HG03097 (cell line): ENCODE results near the gene AGAP1.

Experiments
- ATAC-seq: cut with Tn5 transposase; IDR thresholded peaks from one replicate; pipeline ENCODE4 v1.9.1; 2021; ENCODE audit not compliant: unreplicated experiment, low FRiP score

Gene AGAP1

DNA sequence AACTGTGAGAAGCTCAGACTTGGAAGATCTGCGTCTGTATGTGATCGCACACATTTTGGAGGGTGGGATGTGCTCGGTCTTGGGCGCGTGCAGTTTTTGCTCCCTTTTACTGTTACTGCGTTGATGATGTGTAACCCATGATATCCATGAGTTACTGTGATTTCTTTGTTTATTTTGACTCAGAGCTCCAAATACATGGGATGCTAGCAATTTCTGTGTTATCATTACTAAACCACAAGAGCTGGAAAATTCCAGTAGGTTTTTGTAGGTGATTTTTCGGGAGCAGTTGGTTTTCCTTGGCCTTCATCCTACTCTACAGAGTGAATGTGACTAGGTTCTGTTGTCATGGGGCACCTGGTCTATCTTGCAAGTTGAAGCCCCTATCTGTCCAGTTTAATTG is 124.2 kb downstream of the AGAP1 start:
- ATAC-seq = no peak

DNA sequence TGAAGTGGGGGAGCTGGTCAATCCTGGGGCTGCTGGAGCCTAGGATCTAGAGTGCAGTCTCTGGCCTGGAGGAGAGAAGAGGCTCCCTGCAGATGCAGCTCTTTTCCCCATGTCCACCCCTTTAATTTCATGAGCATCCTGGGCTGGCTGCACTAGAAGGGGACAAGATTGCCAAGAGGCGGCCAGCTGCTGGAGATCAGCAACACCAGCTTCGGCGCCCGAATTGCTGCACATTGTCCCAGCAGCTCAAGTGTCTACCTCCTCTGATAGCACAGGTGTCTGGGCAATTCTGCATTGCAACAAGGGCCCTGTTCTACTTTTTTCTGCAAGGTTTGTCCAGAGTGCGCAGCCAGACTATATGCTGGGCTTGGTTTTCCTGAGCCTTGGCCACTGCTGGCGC is 125.7 kb downstream of the AGAP1 start:
- ATAC-seq = no peak

DNA sequence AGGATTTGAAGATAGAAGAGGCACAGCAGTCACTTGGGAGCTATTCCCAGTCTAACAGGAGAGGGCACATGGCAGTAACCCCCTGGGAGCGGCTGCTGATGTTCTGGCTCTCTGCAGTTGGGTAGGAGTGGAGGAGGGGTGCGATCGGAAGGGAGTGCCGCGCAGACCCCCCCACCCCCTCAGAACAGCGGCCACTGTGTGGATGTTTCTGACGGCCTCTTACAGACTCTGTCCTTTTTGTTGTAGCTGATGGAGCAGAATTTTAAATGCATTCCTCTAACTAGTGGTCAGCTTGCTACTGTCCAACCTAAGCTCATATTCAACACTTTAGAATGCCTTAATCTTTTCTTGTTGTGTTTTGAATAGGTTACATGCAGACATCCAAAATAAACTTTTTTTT is 127.9 kb downstream of the AGAP1 start:
- no peak for ATAC-seq

GRCh38 chr2:235623111-235623510 is 129.3 kb downstream of the AGAP1 start:
- ATAC-seq = no peak

DNA sequence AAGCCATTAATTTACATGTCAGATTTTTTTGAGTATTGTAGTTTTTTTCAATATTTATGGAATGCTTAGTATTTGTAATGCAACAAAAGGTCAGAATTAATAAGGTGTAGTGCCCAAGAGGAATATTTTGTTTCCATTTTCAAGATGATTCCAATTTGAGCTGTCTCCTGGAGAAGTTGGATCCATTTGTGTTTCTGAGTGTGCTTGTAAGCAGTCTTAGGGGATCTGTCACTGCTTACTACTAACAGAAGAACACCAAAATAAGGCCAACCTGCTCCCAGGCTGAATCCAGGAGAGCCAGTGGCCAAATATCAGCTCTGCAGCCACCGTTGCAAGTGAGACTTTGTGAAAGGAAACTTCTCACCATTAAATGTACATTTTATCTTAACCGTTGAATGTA is 129.9 kb downstream of the AGAP1 start:
- ATAC-seq = no peak

DNA sequence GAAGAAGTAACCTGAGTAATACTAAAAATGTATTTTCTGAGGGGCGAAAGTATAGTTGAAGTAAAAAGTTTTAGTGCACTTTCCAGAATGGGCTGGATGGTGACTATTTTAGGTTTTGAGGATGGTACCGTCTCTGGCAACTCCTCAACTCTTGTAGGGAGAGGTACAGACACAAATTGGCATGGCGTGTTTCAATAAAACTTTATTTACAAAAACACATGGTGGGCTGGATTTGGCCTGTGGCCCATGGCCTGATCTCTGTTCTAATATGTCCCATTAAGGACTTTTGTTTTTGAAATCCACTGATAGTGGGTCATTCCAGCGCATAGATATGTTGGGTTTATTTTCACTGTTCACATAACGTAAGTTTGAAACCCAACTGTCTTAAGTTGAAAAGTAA is 132.8 kb downstream of the AGAP1 start:
- ATAC-seq = no peak

DNA sequence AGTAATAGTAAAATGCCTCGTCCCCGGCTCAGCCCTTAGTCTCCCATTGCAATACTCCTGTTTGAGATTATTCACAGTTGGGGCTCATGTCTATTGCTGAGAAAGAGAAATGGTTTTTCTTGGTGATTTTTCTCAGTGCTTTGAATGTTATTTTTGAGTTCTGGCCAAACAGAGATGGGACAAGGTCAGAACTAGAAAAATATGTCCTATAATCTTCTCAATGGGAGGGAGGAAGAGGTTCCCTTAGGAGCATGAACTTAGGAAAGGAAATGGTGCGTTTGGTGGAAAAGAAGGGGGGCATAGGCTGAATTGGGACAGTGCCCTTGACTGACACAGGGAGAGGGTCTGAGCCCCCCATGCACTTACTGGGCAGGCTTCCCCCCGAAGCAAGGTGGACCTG is 133.8 kb downstream of the AGAP1 start:
- no peak for ATAC-seq

- ATAC-seq = no peak
These were observed 137.0 kb downstream of the AGAP1 start for GRCh38 chr2:235630718-235631296.

DNA sequence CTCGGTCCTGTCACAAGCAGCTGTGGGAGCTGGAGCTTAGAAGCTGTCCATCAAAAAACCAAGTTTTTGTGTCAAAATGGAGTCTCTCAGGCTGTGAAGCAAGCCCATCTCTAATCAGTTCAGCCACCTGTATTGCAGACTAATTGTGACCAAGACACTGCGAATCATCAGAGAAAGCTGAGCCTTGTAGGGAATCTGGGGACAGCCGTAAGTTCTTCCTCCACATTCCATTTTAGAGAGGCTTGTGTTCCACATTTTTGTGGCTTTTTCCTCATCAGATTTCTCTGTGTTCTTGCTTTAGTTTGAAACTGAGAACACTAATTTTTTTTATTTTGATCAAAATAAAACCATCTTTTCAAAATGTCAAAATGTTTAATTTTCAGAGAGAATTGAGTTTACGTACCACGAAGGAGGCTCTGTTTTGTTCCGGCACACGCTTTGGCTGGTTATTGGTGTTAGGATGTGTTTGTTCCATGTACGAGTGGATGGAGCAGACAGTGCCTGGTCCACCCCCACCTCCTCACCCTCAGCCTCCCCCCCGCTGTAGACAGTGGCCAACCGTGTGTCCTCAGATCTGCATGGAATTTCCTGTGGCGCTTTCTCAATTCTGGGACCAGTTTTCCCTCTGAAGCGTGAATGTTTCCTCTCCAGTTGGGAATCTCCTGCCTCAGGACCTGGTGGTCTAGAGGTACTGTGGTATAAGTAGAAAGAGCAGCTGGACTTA is 140.8 kb downstream of the AGAP1 start:
- ATAC-seq = no peak

- ATAC-seq = no peak
These were observed 142.7 kb downstream of the AGAP1 start for GRCh38 chr2:235636546-235636945.

DNA sequence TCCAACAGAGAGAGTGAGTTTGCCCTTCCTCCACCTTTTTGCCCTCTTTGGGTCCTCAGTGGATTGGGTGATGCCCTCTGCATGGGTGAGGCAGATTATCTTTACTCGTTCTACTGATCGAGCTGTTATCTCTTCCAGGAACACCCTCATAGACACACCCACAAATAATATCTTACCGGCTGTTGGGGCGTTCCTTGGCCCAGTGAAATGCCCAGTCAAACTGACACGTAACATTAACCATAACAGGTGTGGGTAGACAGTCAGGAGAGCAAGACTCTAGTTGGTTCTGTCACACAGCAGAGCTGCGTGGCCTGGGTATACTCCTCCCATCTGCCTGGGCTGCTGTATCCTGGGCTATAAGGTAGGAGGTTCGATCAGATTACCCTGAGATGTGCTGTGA is 144.1 kb downstream of the AGAP1 start:
- ATAC-seq = no peak

- ATAC-seq = no peak
These were observed 144.9 kb downstream of the AGAP1 start for GRCh38 chr2:235638541-235639427.

- ATAC-seq = no peak
These were observed 145.6 kb downstream of the AGAP1 start for GRCh38 chr2:235639428-235639773.

- no peak for ATAC-seq
These were observed 146.0 kb downstream of the AGAP1 start for GRCh38 chr2:235639885-235640284.

DNA sequence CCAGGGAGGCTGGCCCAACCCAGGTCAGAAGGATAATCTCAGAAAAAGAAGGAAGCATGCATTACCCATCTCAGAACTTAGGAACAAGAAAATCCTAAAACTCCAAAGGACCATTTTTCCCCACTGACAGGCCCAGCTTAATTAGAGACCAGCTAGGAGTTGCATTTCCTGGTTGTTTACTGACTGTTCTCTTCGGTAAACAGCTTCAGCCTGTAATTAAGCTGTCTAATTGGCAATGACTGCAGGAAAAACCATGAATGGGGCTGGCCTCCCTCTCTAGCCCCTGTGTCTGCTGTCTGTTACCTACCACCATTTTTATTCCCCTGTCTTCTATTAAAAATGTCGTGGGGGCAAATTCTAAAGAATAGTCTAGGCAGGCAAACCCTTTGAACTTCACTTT is 146.5 kb downstream of the AGAP1 start:
- no peak for ATAC-seq

GRCh38 chr2:235640926-235641723 is 147.3 kb downstream of the AGAP1 start:
- ATAC-seq = no peak

DNA sequence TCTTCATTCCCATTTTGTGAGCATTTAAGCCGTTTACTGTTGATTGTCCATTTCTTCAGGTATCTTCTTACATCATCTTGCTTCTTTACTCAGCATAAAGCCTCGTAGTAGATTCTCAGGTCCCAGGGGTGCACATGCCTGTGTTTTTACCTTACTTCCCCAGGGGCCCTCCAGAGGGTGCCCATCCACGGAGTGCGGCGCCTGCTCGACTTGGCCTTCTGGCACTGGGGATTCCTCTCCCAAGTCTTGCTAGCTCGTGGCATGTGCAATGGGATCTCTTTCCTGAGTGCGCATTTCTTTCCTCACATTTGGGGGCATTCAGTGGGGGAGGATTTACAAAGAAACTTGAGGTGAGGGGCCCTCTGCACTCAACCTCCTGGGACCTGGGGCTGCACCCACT is 148.1 kb downstream of the AGAP1 start:
- ATAC-seq = no peak

DNA sequence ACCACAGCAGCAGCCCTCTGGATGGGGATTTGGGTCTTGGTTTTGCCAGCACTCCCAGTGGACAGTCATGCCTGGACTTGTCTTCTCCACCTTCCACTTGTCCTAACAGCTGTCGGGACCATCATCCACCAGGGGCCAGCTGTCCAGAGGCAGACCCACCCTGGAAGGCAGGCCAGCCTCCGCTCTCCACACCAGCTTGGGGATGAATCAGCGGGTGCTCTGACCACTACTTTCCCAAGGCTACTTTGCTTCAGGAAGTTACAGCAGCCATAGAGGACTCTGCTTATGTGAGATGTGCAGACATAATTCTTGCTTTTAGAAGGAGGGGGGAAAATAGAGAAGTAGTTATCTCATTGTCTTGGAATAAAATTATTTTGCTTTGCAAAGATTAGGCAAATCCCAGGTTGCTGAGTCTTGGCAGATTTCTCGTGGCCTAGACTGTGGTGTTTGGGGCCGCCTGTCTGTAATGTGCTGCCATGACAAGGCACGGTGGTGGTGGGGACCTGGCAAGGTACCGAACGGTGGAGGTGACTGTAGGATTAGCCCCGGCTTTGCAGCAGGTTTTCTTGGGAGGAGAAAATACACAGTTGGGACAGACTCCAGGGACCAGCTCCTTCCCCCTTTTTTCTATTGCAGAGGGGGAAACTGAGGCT is 148.7 kb downstream of the AGAP1 start:
- no peak for ATAC-seq

- ATAC-seq = no peak
These were observed 150.1 kb downstream of the AGAP1 start for GRCh38 chr2:235643680-235644511.

DNA sequence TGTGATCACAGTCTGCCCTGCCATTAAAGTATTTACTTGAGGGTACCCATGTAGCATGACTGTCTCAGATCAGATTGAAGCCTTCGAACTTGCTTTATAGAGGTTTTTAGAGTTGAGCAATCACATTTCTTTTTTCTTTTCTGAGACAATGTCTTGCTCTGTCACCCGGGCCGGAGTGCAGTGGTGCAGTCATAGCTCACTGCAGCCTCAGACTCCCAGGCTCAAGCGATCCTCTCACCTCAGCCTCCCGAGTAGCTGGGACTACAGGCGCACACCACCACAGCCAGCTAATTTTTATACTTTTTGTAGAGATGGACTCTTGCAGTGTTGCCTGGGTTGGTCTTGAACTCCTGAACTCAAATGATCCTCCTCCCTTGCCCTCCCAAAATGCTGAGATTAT is 153.4 kb downstream of the AGAP1 start:
- ATAC-seq = no peak
